ENCODE data around the gene ARL8A.
A peak's percentile ranks its signal among the peaks of the same experiment; 100 is the strongest.
"Not testable (repeated sequence)": the region's sequence is repeated elsewhere in the genome, so short reads cannot be mapped to it uniquely, and the experiment has no call there.

Gene ARL8A

DNA sequence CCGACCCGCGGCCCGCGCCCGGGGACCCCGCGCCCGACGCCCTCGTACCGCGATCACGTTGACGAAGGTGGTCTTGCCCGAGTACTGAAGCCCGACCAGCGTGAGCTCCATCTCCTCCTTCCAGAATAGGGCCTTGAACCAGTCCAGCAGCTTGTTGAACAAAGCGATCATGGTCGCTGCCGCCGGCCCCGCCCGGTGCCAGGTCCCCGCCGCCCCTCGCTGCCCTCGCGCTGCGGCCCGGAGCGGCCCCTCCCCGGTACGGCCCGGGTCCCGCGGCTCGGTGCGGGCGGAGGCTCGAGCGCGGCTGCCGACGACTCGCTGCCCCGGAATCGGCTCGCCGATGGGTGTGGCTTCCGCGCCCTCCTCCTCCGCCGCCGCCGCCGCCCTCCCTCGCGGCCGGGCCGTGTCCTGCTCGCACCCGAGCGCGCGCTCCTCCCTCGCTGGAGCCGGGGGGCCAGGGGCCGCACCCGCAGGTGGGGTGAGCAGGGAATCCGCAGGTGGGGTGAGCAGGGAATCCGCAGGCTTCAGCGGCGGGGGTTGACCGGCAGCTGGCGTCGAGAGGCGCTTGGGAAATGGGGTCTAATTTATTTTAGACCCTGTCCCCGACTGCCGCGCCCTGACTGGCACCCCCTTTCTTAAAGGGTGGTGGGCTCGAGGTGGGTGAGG, at the start of gene ARL8A:
Gene ARL8A, minus strand, starts transcription at position 336 of the 666 bp plus-strand sequence. Its CDS starts 165 bp downstream, at position 171.
- TF ChIP-seq, protein P1, sequence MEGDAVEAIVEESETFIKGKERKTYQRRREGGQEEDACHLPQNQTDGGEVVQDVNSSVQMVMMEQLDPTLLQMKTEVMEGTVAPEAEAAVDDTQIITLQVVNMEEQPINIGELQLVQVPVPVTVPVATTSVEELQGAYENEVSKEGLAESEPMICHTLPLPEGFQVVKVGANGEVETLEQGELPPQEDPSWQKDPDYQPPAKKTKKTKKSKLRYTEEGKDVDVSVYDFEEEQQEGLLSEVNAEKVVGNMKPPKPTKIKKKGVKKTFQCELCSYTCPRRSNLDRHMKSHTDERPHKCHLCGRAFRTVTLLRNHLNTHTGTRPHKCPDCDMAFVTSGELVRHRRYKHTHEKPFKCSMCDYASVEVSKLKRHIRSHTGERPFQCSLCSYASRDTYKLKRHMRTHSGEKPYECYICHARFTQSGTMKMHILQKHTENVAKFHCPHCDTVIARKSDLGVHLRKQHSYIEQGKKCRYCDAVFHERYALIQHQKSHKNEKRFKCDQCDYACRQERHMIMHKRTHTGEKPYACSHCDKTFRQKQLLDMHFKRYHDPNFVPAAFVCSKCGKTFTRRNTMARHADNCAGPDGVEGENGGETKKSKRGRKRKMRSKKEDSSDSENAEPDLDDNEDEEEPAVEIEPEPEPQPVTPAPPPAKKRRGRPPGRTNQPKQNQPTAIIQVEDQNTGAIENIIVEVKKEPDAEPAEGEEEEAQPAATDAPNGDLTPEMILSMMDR (conservative IDR thresholded peaks at IDR 0.05; ENCODE audit: control insufficient read depth, insufficient read depth, low read depth, low read length) = no peak
- no peak for DNase-seq (ENCODE audit: low read depth)
- peak within 1 kb of the TSS; percentile 76 for H3K4me3 ChIP-seq (ENCODE audit: control insufficient read depth, low read depth, low read length)

DNA sequence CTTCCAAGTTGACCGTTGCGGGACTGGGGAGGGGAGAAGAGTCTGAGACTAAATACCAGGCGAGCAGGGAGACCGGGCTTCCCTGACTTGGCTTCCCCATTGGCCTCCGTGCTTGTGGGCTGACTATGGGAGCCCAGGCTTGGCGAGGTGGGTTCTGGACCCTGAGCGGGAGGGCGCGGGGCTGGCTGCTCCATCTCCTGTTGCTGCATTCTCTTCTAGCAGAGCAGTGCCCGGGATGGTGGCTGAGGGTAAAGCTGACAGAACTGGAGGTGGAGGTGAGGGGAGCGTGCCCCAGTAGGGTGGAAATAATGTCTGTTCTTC, 49.8 kb upstream of the ARL8A start:
- no peak for DNase-seq (ENCODE audit: low read depth)
- TF ChIP-seq, protein P1 (conservative IDR thresholded peaks at IDR 0.05; ENCODE audit: control insufficient read depth, insufficient read depth, low read depth, low read length) = no peak
- no peak overlapping the region for H3K4me3 ChIP-seq (ENCODE audit: control insufficient read depth, low read depth, low read length)

DNA sequence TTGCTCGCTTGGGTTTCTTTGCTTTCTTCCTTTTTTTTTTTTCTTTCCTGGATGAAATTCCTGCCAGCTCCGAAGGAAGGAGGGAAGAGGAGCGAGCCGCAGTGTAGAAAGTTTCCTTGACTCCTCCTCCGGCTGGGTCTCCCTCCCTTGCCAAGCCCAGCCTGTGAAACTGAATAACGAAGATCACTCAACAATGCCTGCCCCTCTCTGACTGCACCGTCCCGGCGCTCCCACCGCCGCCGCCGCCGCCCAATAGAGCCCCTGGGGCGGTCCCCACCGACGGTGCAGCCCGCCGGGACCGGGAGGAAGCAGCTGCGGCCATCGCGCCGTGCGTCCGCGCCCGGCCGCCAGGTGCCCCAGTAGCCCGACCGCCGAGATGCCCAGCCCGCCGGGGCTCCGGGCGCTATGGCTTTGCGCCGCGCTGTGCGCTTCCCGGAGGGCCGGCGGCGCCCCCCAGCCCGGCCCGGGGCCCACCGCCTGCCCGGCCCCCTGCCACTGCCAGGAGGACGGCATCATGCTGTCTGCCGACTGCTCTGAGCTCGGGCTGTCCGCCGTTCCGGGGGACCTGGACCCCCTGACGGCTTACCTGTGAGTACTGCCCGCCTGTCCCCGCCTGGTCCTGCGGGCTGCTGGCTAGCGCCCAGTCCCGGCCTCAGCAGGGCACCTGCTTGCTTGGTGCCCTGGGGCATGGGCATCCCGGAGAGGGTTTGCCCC, 49.2 kb upstream of the ARL8A start, which contains the start of gene LGR6:
Gene LGR6, plus strand, starts transcription at position 186 of the 714 bp plus-strand sequence. Its CDS starts 191 bp downstream, at position 377.
- DNase-seq (ENCODE audit: low read depth) = no peak
- TF ChIP-seq, protein P1 (conservative IDR thresholded peaks at IDR 0.05; ENCODE audit: control insufficient read depth, insufficient read depth, low read depth, low read length) = no peak
- no peak within 1 kb of the TSS for H3K4me3 ChIP-seq (ENCODE audit: control insufficient read depth, low read depth, low read length)

DNA sequence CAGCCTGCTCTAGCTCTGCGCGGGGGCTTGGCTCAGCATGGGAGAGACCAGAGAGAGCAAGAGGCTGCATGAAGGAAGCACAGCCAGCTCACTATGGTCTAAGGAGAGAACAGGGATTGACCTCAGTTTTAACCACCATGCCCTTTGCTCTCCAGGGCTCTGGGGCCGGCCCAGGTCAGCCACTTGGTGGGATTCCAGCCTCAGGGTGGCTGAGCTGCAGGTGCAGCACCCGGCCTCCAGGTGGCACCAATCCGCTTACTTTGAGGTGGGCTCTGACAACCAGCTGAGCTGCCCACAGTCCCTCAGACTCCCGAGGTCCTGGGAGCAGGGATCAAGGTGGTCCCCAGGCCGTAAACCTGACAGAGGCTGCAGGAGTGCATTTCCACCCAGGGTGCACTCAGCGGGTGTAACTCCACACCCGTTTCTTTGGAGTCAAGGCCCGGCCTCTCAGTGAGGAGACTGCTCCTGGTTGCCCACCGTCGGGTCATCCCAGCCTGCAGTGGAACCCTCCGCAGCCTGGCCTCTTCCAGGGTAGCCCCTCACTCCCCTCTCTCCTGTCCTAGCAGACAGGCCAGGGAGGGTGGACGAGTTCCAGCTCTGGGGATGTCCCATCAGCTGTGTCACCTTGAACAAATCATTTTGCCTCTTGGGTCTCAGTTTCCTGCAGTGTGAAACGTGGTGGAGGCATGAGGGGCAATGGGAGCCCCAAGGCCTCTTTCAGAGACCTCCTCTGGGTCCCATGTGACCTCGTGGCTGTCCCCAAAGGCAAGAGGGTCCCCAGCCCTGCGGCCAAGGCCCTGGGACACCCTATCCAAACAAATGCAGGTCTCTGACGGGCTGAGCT, 48.5 kb upstream of the ARL8A start:
- H3K4me3 ChIP-seq (ENCODE audit: control insufficient read depth, low read depth, low read length) = no peak overlapping the region
- DNase-seq (ENCODE audit: low read depth) = peak; percentile 44
- TF ChIP-seq, protein P1 (conservative IDR thresholded peaks at IDR 0.05; ENCODE audit: control insufficient read depth, insufficient read depth, low read depth, low read length) = peak; percentile 80

DNA sequence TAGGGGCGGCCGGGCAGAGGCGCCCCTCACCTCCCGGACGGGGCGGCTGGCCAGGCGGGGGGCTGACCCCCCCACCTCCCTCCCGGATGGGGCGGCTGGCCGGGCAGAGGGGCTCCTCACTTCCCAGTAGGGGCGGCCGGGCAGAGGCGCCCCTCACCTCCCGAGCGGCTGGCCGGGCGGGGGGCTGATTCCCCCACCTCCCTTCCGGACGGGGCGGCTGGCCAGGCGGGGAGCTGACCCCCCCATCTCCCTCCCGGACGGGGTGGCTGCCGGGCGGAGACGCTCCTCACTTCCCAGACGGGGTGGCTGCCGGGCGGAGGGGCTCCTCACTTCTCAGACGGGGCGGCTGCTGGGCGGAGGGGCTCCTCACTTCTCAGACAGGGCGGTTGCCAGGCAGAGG, 46.9 kb upstream of the ARL8A start:
- not testable (repeated sequence) for H3K4me3 ChIP-seq (ENCODE audit: control insufficient read depth, low read depth, low read length); DNase-seq (ENCODE audit: low read depth)

DNA sequence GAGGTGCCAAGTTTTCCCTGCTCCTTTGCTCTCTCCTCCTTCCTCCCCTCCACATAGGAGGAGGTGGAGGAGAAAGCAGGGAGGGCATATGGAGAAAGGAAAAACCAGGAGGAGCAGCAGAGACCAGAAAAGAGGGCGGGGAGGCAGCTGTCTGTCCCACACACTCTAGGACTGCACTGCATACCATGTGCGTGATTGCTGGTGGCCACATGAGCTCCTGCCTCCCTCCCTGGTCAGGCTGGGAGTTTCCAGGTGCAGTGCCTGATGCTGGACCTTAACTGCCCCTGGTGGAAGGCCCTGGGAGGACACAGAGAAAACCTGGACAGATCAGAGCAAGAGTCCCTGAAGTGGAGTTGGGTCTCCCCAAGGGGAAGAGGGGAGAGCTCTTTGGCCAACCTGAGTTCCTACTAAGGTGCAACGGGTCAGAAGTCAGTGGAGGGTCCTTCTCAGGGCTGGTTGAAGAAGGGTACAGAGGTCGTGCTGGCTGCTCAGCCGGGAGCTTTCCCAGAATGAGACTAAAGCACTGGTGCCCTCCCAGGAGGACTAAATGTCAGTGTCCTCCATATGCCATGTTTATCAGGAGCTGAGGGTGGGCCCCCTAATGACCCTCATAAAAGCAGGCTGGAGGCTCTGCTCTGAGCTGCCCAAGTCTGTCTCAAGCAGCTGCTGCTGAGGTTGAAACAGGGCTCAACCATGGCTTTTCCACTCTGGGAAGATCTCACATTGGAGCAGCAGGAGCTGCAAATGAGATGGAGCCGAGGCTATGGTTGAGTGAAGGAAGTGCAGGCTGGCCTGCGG, 45.6 kb upstream of the ARL8A start:
- no peak for DNase-seq (ENCODE audit: low read depth)
- TF ChIP-seq, protein P1 (conservative IDR thresholded peaks at IDR 0.05; ENCODE audit: control insufficient read depth, insufficient read depth, low read depth, low read length) = peak; percentile 17
- no peak overlapping the region for H3K4me3 ChIP-seq (ENCODE audit: control insufficient read depth, low read depth, low read length)
